Measurements from ENCODE around the gene IL23R.

IL23R gene

GRCh38 chr1:67300561-67300960 is 134.3 kb downstream of the IL23R start:
- no peak for TF ChIP-seq CTCF (IDR thresholded peaks at IDR 0.05; ENCODE audit: low read depth, low read length)
- DNase-seq (ENCODE audit: extremely low read depth, low read depth), result no peak

DNA sequence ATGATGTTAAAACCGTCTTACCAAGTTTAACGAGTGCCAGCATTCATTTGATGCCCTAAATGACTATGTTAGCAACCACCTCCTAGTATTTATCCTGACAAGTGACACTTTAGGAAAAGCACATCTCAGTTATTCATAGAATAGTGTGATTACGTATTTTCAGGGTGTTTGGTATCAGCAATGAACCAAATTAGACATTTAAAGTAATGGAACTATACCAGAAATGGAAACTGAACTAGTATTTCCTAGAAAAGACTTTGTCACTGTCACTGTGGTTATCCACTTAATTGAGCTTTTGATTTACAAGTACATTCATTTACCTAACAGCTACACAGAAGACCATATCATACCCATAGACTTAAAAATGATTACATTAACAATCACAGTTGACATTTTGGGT is 137.8 kb downstream of the IL23R start:
- TF ChIP-seq CTCF (IDR thresholded peaks at IDR 0.05; ENCODE audit: low read depth, low read length), result no peak
- no peak for DNase-seq (ENCODE audit: extremely low read depth, low read depth)

DNA sequence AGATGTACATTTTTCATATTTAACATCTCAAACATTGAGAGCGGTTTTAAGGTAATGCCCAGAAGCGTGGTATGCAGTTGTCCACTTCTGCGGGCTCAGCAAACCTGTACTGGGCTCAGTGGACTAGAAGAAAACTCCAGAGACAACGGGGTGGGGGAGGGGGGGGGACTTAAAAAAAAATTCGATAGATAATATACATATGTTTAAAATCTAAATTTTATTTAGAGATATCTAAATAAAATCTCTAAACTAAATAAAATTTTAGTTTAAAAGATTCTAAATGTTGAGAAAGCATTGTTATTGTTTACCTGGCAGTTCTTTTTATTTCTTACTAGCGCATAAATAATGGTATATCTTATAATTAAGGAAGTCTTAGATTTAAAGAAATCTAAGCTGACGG is 140.3 kb downstream of the IL23R start:
- no peak for DNase-seq (ENCODE audit: extremely low read depth, low read depth)
- no peak for TF ChIP-seq CTCF (IDR thresholded peaks at IDR 0.05; ENCODE audit: low read depth, low read length)

DNA sequence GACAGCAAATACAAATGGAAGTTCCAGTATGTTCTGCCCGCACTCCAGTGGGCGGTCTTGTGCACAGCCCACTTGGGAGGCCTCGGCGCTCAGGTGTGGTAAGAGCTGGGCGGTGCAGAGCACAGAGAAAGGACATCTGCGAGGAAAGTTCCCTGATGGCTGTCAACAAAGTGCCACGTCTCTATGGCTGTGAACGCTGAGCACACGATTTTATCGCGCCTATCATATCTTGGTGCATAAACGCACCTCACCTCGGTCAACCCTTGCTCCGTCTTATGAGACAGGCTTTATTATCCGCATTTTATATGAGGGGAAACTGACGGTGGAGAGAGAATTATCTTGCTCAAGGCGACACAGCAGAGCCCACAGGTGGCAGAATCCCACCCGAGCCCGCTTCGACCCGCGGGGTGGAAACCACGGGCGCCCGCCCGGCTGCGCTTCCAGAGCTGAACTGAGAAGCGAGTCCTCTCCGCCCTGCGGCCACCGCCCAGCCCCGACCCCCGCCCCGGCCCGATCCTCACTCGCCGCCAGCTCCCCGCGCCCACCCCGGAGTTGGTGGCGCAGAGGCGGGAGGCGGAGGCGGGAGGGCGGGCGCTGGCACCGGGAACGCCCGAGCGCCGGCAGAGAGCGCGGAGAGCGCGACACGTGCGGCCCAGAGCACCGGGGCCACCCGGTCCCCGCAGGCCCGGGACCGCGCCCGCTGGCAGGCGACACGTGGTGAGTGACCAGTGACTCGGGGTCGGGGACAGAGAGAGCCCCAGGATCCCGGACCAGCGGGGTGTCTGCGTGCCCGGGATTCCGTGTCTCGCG is 141.2 kb downstream of the IL23R start, which contains the start of gene IL12RB2:
IL12RB2 (plus strand) TSS at position 623 of the 810 bp plus-strand sequence. CDS start 12,496 bp downstream, outside the sequence.
- TF ChIP-seq CTCF (IDR thresholded peaks at IDR 0.05; ENCODE audit: low read depth, low read length), result no peak
- no peak for DNase-seq (ENCODE audit: extremely low read depth, low read depth)

GRCh38 chr1:67308136-67308535 is 141.9 kb downstream of the IL23R start:
- no peak for TF ChIP-seq CTCF (IDR thresholded peaks at IDR 0.05; ENCODE audit: low read depth, low read length)
- DNase-seq (ENCODE audit: extremely low read depth, low read depth), result no peak

All from AG09319 (cell line).